ENCODE data around the gene EIF4ENIF1.
A peak's percentile ranks its signal among the peaks of the same experiment; 100 is the strongest.
"Not testable (repeated sequence)": the region's sequence is repeated elsewhere in the genome, so short reads cannot be mapped to it uniquely, and the experiment has no call there.

EIF4ENIF1 gene

GRCh38 chr22:31493355-31493754 lies 3.7 kb upstream of the EIF4ENIF1 start:
- DNase-seq, result not testable (repeated sequence)

- DNase-seq, result no peak
Observed at GRCh38 chr22:31492151-31492550, 2.5 kb upstream of the EIF4ENIF1 start.

GRCh38 chr22:31491218-31491962 lies 1.7 kb upstream of the EIF4ENIF1 start:
- no peak for DNase-seq

- DNase-seq, result peak; percentile 80
Observed at GRCh38 chr22:31490496-31490925, 869 bp upstream of the EIF4ENIF1 start.

GRCh38 chr22:31488988-31489617 lies 539 bp downstream of the EIF4ENIF1 start:
- peak; percentile 42 for DNase-seq

- DNase-seq, result no peak
Observed at GRCh38 chr22:31488346-31488883, 1.2 kb downstream of the EIF4ENIF1 start.

GRCh38 chr22:31486951-31487350 lies 2.7 kb downstream of the EIF4ENIF1 start:
- no peak for DNase-seq

- DNase-seq, result not testable (repeated sequence)
Observed at GRCh38 chr22:31486369-31486768, 3.3 kb downstream of the EIF4ENIF1 start.

- DNase-seq, result not testable (repeated sequence)
Observed at GRCh38 chr22:31482470-31482869, 7.2 kb downstream of the EIF4ENIF1 start.

GRCh38 chr22:31481129-31481528 lies 8.5 kb downstream of the EIF4ENIF1 start:
- DNase-seq, result no peak

- no peak for DNase-seq
Observed at GRCh38 chr22:31477329-31477728, 12.3 kb downstream of the EIF4ENIF1 start.

- DNase-seq, result no peak
Observed at GRCh38 chr22:31475800-31476199, 13.8 kb downstream of the EIF4ENIF1 start.

GRCh38 chr22:31474743-31475142 lies 14.9 kb downstream of the EIF4ENIF1 start:
- peak; percentile 81 for DNase-seq

GRCh38 chr22:31465307-31465706 lies 24.3 kb downstream of the EIF4ENIF1 start:
- no peak for DNase-seq

- DNase-seq, result no peak
Observed at GRCh38 chr22:31461699-31462098, 27.9 kb downstream of the EIF4ENIF1 start.

GRCh38 chr22:31451709-31452571 lies 37.7 kb downstream of the EIF4ENIF1 start:
- peak; percentile 66 for DNase-seq

GRCh38 chr22:31449506-31449905 lies 40.1 kb downstream of the EIF4ENIF1 start:
- no peak for DNase-seq

- no peak for DNase-seq
Observed at GRCh38 chr22:31448382-31448781, 41.3 kb downstream of the EIF4ENIF1 start.

- no peak for DNase-seq
Observed at GRCh38 chr22:31447337-31447736, 42.3 kb downstream of the EIF4ENIF1 start.

- no peak for DNase-seq
Observed at GRCh38 chr22:31446767-31447166, 42.9 kb downstream of the EIF4ENIF1 start.

- no peak for DNase-seq
Observed at GRCh38 chr22:31446208-31446607, 43.4 kb downstream of the EIF4ENIF1 start.

- no peak for DNase-seq
Observed at GRCh38 chr22:31445642-31446041, 44.0 kb downstream of the EIF4ENIF1 start.

GRCh38 chr22:31443516-31443915 lies 46.1 kb downstream of the EIF4ENIF1 start:
- no peak for DNase-seq
